Loucy (cell line): ENCODE measurements around the gene NOTCH1.

Source experiments
- H2AFZ ChIP-seq: fragments of 200-600 bp; sonication (generic); 2 replicates; pipeline ENCODE4 v1.6.0; 2016; ENCODE audit warnings: antibody characterized with exemption, mild to moderate bottlenecking, low read length, moderate library complexity
- H3F3A ChIP-seq: fragments of 200-600 bp; 2 replicates; pipeline ENCODE4 v1.6.0; 2016; ENCODE audit warnings: antibody characterized with exemption, low read depth, mild to moderate bottlenecking
- H3K27me3 ChIP-seq: fragments of 200-600 bp; sonication (generic); 2 replicates; pipeline ENCODE4 v1.6.1; 2014; ENCODE audit warnings: low read length, mild to moderate bottlenecking; ENCODE audit not compliant: insufficient read depth, poor library complexity, severe bottlenecking
- H3K36me3 ChIP-seq: fragments of 200-600 bp; sonication (generic); 2 replicates; pipeline ENCODE4 v1.6.1; 2016; ENCODE audit warnings: low read length; ENCODE audit not compliant: insufficient read depth
- H3K4me1 ChIP-seq: fragments of 200-600 bp; sonication (generic); 2 replicates; pipeline ENCODE4 v1.5.1; 2014; ENCODE audit warnings: low read length, mild to moderate bottlenecking; ENCODE audit not compliant: insufficient read depth, poor library complexity, severe bottlenecking
- H3K4me2 ChIP-seq: fragments of 200-600 bp; sonication (generic); 2 replicates; pipeline ENCODE4 v1.6.0; 2014; ENCODE audit warnings: antibody characterized with exemption, low read length, low read depth, mild to moderate bottlenecking; ENCODE audit not compliant: poor library complexity, severe bottlenecking
- H3K4me3 ChIP-seq: fragments of 200-600 bp; sonication (generic); 2 replicates; pipeline ENCODE4 v1.5.1; 2014; ENCODE audit warnings: low read length, mild to moderate bottlenecking, mixed read lengths; ENCODE audit not compliant: poor library complexity, severe bottlenecking
- H3K79me2 ChIP-seq: fragments of 200-600 bp; sonication (generic); 2 replicates; pipeline ENCODE4 v1.6.1; 2014; ENCODE audit warnings: low read length; ENCODE audit not compliant: insufficient read depth
- H3K9ac ChIP-seq: fragments of 200-600 bp; sonication (generic); 2 replicates; pipeline ENCODE4 v1.6.0; 2014; ENCODE audit warnings: mild to moderate bottlenecking, low read depth, low read length, moderate library complexity; ENCODE audit not compliant: poor library complexity, severe bottlenecking
- H3K9me2 ChIP-seq: fragments of 200-600 bp; sonication (generic); replicated peaks from 2 replicates; pipeline ENCODE4 v1.6.1; 2016; ENCODE audit warnings: low read depth, low read length, mixed read lengths
- H3K9me3 ChIP-seq: fragments of 200-600 bp; sonication (generic); 2 replicates; pipeline ENCODE4 v1.6.1; 2014; ENCODE audit warnings: mild to moderate bottlenecking, antibody characterized with exemption, low read length, low read depth; ENCODE audit not compliant: insufficient read depth
- H4K20me1 ChIP-seq: fragments of 200-600 bp; sonication (generic); 2 replicates; pipeline ENCODE4 v1.6.0; 2014; ENCODE audit warnings: antibody characterized with exemption, low read length, mild to moderate bottlenecking; ENCODE audit not compliant: insufficient read depth, poor library complexity, severe bottlenecking
- EZH2phosphoT487 ChIP-seq: fragments of 200-600 bp; IDR thresholded peaks from 2 replicates; pipeline ENCODE4 v1.6.1; 2018; ENCODE audit warnings: antibody characterized with exemption, mild to moderate bottlenecking, moderate library complexity, borderline replicate concordance
- TF ChIP-seq, protein P1 (sequence below): fragments of 200-600 bp; sonication (generic); conservative IDR thresholded peaks from 2 replicates; pipeline ENCODE4 v1.5.1; 2014; ENCODE audit warnings: mild to moderate bottlenecking, antibody characterized with exemption, low read length

Gene NOTCH1

GRCh38 chr9:136514022-136514714 is 31.7 kb downstream of the NOTCH1 start:
- H3K36me3 ChIP-seq = peaks cover 5% of the 10 kb centered on the region; the same call in 1 of the 2 replicates

DNA sequence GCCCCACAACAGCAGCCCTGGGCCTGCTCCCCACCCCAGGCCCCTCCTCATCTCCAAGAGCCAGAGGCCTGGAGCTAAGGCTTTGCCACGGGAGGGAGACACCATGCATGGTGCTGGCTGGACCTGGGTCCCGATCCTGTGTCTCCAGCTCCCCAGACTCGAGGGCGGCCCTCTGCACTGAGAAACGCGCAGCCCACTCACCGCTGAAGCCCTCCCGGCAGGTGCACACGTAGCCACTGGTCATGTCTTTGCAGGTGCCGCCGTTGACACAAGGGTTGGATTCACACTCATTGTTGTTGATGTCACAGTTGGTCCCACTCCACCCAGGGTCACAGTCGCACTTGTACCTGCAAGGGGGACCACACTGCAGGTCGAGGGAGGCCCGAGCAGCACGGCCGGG is 32.7 kb downstream of the NOTCH1 start:
- no peaks in the 10 kb centered on the region for H4K20me1 ChIP-seq
- H3F3A ChIP-seq = no peaks in the 10 kb centered on the region
- H3K4me1 ChIP-seq = no peaks in the 10 kb centered on the region
- H3K9ac ChIP-seq = no peak overlapping the region
- no peak overlapping the region for H3K4me2 ChIP-seq
- no peak overlapping the region for H3K4me3 ChIP-seq
- H3K79me2 ChIP-seq = no peaks in the 10 kb centered on the region
- H3K9me2 ChIP-seq = no peaks in the 10 kb centered on the region
- H3K9me3 ChIP-seq = no peaks in the 10 kb centered on the region
- no peaks in the 10 kb centered on the region for H3K27me3 ChIP-seq
- TF ChIP-seq, protein P1, sequence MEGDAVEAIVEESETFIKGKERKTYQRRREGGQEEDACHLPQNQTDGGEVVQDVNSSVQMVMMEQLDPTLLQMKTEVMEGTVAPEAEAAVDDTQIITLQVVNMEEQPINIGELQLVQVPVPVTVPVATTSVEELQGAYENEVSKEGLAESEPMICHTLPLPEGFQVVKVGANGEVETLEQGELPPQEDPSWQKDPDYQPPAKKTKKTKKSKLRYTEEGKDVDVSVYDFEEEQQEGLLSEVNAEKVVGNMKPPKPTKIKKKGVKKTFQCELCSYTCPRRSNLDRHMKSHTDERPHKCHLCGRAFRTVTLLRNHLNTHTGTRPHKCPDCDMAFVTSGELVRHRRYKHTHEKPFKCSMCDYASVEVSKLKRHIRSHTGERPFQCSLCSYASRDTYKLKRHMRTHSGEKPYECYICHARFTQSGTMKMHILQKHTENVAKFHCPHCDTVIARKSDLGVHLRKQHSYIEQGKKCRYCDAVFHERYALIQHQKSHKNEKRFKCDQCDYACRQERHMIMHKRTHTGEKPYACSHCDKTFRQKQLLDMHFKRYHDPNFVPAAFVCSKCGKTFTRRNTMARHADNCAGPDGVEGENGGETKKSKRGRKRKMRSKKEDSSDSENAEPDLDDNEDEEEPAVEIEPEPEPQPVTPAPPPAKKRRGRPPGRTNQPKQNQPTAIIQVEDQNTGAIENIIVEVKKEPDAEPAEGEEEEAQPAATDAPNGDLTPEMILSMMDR = no peak
- TF ChIP-seq EZH2phosphoT487 = no peak
- no peak overlapping the region for H2AFZ ChIP-seq
- peaks cover 5% of the 10 kb centered on the region; the same call in 1 of the 2 replicates for H3K36me3 ChIP-seq

More at GRCh38 chr9:136514022-136514714, 31.7 kb downstream of the NOTCH1 start:
- no peak for TF ChIP-seq EZH2phosphoT487
- TF ChIP-seq, protein P1 = no peak
- Histone ChIP-seq H3F3A (no peaks in the 10 kb centered on the region), H3K4me1 (no peaks in the 10 kb centered on the region), H2AFZ (no peak overlapping the region), H3K79me2 (no peaks in the 10 kb centered on the region), H3K4me3 (no peak overlapping the region), H4K20me1 (no peaks in the 10 kb centered on the region), H3K9me2 (no peaks in the 10 kb centered on the region), H3K27me3 (no peaks in the 10 kb centered on the region), H3K9ac (no peak overlapping the region), H3K9me3 (no peaks in the 10 kb centered on the region), H3K4me2 (no peak overlapping the region)

DNA sequence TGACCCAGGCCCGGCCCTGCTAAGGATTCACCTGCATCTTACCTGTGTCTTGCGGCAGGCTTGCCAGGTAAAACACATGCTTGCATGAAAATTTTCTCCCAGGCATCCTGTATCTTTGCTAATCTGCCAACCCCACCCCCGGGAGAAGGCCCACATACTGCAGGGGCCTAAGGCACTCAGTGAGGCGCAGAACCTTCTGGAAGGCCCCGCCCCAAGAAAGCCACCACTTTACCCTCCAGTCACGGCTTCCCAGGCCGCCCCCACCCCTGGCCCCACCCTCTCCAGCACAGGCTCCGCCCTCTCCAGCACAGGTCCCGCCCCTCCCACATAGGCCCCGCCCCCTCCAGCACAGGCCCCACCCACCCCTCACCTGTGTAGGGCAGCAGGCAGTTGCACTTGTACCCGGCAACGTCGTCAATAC is 33.2 kb downstream of the NOTCH1 start:
- H3K4me1 ChIP-seq = no peaks in the 10 kb centered on the region
- no peak overlapping the region for H3K9ac ChIP-seq
- H3F3A ChIP-seq = no peaks in the 10 kb centered on the region
- peaks cover 5% of the 10 kb centered on the region; the same call in 1 of the 2 replicates for H3K36me3 ChIP-seq
- no peaks in the 10 kb centered on the region for H3K79me2 ChIP-seq
- TF ChIP-seq, protein P1 = no peak
- TF ChIP-seq EZH2phosphoT487 = no peak
- no peak overlapping the region for H3K4me3 ChIP-seq
- H3K27me3 ChIP-seq = no peaks in the 10 kb centered on the region
- H3K9me3 ChIP-seq = no peaks in the 10 kb centered on the region
- no peaks in the 10 kb centered on the region for H4K20me1 ChIP-seq
- H3K9me2 ChIP-seq = no peaks in the 10 kb centered on the region
- no peak overlapping the region for H2AFZ ChIP-seq
- H3K4me2 ChIP-seq = no peak overlapping the region
